Stimulated activated naive B cell treated with anti-CD40 and anti-IgM and Interleukin-4, amounts not matched to agents 10 μg/mL and 1 μg/mL and 100 μg/mL, for 72 hours (primary cell): ENCODE data around the gene ARRB1.

Experiments
- ATAC-seq, 2 donors: fragments of 150-1000 bp; cut with Tn5 transposase; replicated peaks; 2 replicates each; pipeline ENCODE4 v1.10.0; 2021; ENCODE audit warnings: moderate library complexity in 1 of 2
- DNase-seq: peaks from one replicate; pipeline ENCODE4 v3.0.0; 2021
- H3K27ac Mint-ChIP-seq: one replicate; pipeline ENCODE4 v1.8.0; 2022; ENCODE audit warnings: mild to moderate bottlenecking, mixed read lengths
- H3K27me3 Mint-ChIP-seq, 2 donors: one replicate each; pipeline ENCODE4 v1.8.0; 2022; ENCODE audit warnings: mixed read lengths in 2 of 2
- H3K36me3 Mint-ChIP-seq, 2 donors: one replicate each; pipeline ENCODE4 v1.8.0; 2022; ENCODE audit warnings: mixed read lengths in 2 of 2, mild to moderate bottlenecking in 1 of 2
- H3K4me1 Mint-ChIP-seq, 2 donors: one replicate each; pipeline ENCODE4 v1.8.0; 2022; ENCODE audit warnings: mixed read lengths in 2 of 2, mild to moderate bottlenecking in 1 of 2
- H3K4me3 Mint-ChIP-seq, 2 donors: one replicate each; pipeline ENCODE4 v1.8.0; 2022; ENCODE audit warnings: mild to moderate bottlenecking in 2 of 2, mixed read lengths in 2 of 2, moderate library complexity in 1 of 2
- H3K9me3 Mint-ChIP-seq, 2 donors: one replicate each; pipeline ENCODE4 v1.8.0; 2022; ENCODE audit warnings: mixed read lengths in 2 of 2, mild to moderate bottlenecking in 1 of 2

ARRB1 gene

DNA sequence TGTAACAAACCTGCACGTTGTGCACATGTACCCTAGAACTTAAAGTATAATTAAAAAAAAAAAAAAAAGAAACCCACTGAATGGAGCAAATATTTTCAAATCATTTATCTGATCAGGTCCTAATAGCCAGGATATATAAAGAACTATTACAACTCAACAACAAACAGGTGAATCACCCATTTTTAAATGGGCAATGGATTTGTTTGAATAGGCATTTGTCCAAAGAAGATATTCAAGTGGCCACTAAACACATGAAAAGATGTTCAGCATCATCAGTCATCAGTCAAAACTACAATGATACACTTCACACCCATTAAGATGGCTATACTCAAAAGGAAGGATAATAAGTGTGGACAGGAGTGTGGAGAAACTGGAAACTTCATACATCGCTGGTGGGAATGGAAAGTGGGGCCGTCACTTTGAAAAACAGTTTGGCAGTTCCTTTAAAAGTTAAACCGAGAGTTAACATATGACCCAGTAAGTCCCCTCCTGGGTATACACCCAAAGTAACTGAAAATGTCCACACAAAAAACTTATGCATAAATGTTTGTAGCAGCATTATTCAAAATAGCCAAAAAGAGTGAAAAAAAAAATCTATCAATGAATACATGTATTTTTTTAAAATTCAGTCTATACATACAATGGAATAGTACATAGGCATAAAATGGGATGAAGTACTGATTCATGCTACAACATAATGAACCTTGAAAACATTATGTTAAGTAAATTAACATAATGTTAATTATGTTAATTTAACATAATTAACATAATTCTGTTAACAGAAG lies 53.1 kb downstream of the ARRB1 start:
- Mint-ChIP-seq H3K4me3 (no peak overlapping the region), H3K36me3 (peaks cover 0 to 2% of the 10 kb centered on the region in 2 donors), H3K9me3 (peaks cover 0 to 4% of the 10 kb centered on the region in 2 donors), H3K4me1 (no peaks in the 10 kb centered on the region), H3K27ac (no peak overlapping the region), H3K27me3 (no peaks in the 10 kb centered on the region)
- ATAC-seq (no peak), DNase-seq (no peak)

GRCh38 chr11:75293903-75294302 lies 57.6 kb downstream of the ARRB1 start:
- Mint-ChIP-seq H3K36me3 (peaks cover 0 to 2% of the 10 kb centered on the region in 2 donors), H3K4me1 (no peaks in the 10 kb centered on the region), H3K4me3 (no peak overlapping the region), H3K9me3 (peaks cover 0 to 4% of the 10 kb centered on the region in 2 donors), H3K27me3 (peaks cover 0 to 6% of the 10 kb centered on the region in 2 donors), H3K27ac (no peak overlapping the region)
- no peak for ATAC-seq
- no peak for DNase-seq

DNA sequence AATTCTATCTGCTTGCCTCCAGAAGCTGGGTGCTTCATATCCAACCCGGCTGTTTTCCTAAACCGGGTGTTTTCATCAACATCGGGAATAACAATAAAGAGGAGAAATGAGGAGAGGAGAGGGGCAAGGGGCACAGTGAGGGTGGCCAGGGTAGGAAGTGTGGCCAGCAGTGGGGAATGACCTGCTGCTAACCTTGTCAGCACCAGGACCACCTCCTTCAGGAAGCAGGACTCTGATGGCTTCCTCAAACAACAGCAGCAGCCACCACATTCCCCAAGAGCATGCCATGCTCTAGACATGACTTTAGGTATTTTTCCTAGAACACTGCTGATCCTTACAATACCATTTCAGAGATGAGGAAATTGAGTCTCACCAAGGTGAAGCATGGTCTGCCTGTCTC lies 58.5 kb downstream of the ARRB1 start:
- DNase-seq (no peak), ATAC-seq (no peak)
- Mint-ChIP-seq H3K9me3 (peaks cover 0 to 4% of the 10 kb centered on the region in 2 donors), H3K4me3 (no peak overlapping the region), H3K27me3 (peaks cover 0 to 6% of the 10 kb centered on the region in 2 donors), H3K27ac (no peak overlapping the region), H3K4me1 (no peaks in the 10 kb centered on the region), H3K36me3 (peaks cover 0 to 2% of the 10 kb centered on the region in 2 donors)

DNA sequence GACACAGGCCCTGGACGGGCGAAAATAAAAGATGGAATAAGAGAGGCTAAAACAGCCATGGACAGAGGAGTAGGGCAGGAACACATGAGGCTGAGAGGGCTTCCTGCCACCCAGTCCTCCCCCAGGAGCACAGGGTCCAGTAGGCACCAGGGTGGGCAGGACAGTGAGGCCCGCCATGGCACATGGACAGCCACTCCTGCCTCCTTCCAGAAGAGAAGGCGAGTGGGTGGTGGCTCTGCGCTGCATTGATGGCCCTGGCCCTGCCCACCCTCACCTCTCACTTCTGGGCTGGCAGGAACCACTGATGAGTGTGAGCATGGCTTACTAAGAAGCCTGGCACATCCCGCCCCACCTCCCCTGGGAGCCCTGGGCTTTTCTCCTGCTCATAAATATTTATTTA lies 59.7 kb downstream of the ARRB1 start:
- DNase-seq (no peak), ATAC-seq (no peak)
- H3K36me3 Mint-ChIP-seq: peaks cover 0 to 2% of the 10 kb centered on the region in 2 donors
- H3K4me1 Mint-ChIP-seq: no peaks in the 10 kb centered on the region
- H3K27me3 Mint-ChIP-seq: peaks cover 0 to 6% of the 10 kb centered on the region in 2 donors
- H3K4me3 Mint-ChIP-seq: no peak overlapping the region
- no peak overlapping the region for H3K27ac Mint-ChIP-seq
- H3K9me3 Mint-ChIP-seq: peaks cover 0 to 4% of the 10 kb centered on the region in 2 donors

DNA sequence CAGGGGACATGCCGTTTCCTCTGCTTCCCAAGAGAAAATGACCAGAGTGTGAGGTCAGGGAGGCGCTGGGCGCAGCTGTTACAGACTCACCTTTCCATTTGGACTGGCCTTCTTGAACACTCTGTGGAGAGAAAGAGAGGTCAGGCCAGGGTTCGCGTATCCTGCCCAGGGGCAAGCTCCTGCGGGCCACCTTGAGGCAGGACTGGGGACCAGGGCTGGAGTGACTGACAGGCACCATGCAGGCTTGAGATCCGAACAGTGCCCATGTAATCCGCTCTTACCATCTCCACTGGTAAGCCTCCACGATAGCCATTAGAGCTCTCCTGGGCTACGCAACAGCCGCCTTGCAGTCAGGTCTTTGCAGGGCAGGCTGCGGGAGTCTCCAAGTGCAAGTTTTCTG lies 61.5 kb downstream of the ARRB1 start:
- no peaks in the 10 kb centered on the region for H3K9me3 Mint-ChIP-seq
- H3K4me1 Mint-ChIP-seq: no peaks in the 10 kb centered on the region
- DNase-seq: no peak
- peaks cover 0 to 6% of the 10 kb centered on the region in 2 donors for H3K27me3 Mint-ChIP-seq
- no peak overlapping the region for H3K4me3 Mint-ChIP-seq
- no peak overlapping the region for H3K27ac Mint-ChIP-seq
- no peak for ATAC-seq
- no peaks in the 10 kb centered on the region for H3K36me3 Mint-ChIP-seq

DNA sequence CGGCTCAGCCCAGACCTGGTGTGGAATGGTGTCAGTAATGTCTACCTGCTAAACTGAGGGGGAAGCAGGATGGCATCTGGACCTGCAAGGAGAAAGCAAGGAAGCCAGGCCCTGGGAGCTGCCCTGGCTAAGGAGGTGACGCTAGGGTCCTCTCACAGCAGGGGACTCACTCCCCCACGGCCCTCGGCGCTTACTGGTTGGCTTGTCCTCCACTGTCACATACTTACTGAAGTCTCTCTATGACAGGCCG lies 62.0 kb downstream of the ARRB1 start:
- Mint-ChIP-seq H3K36me3 (no peaks in the 10 kb centered on the region), H3K4me3 (no peak overlapping the region), H3K9me3 (no peaks in the 10 kb centered on the region), H3K27ac (no peak overlapping the region), H3K4me1 (no peaks in the 10 kb centered on the region), H3K27me3 (peaks cover 0 to 6% of the 10 kb centered on the region in 2 donors)
- DNase-seq (no peak), ATAC-seq (no peak)

DNA sequence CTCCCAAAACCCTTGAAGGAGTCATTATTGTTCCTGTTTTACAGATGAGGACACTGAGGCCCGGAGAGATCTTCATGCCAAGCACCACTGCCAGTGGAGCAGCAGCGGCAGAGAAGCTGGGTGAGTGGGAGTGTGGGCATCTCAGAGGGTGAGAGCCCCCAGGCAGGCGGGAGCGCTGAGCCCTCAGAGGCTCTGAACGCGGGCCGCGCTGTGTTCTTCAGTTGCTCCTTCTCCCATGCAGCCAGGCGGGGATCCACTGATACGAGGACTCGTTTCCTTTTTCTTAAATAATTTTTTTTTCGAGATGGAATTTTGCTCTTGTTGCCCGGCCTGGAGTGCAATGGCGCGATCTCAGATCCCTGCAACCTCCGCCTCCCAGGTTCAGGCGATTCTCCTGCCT lies 63.9 kb downstream of the ARRB1 start:
- DNase-seq (no peak), ATAC-seq (no peak)
- no peaks in the 10 kb centered on the region for H3K36me3 Mint-ChIP-seq
- peaks cover 0 to 6% of the 10 kb centered on the region in 2 donors for H3K27me3 Mint-ChIP-seq
- no peaks in the 10 kb centered on the region for H3K4me1 Mint-ChIP-seq
- no peaks in the 10 kb centered on the region for H3K9me3 Mint-ChIP-seq
- no peak overlapping the region for H3K4me3 Mint-ChIP-seq
- no peak overlapping the region for H3K27ac Mint-ChIP-seq

DNA sequence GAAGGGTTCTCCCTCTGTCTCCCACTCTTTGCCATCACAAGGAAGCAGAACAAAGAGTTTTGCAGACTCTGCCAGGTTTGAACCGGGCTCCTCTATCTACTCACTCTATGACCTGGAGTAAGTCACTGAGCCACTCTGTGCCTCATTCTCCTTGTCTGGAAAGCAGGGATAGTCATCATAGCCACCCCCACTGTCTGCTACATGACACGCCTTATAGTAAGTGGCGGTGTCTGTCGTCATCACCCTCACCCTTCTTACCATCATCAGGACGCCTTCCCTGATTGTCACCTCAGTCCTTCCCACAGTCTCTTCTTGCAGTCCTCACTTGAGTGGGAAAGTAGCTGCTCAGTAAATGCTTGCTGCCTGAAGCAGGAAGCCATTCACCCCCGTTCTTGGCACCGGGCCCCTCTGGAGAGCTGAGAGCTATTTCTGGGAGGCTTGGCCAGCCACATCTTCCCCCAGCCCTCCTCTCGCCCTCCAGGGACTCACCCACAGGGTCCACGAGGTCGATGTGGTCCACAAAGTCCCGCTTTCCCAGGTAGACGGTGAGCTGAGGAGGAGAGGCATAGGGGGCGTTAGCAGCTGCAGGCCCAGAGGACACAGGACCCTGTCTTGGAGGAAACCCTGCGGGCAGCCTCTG lies 64.5 kb downstream of the ARRB1 start:
- Mint-ChIP-seq H3K4me3 (no peak overlapping the region), H3K4me1 (no peaks in the 10 kb centered on the region), H3K36me3 (no peaks in the 10 kb centered on the region), H3K27ac (no peak overlapping the region), H3K9me3 (no peaks in the 10 kb centered on the region), H3K27me3 (peaks cover 0 to 6% of the 10 kb centered on the region in 2 donors)
- ATAC-seq: no peak
- no peak for DNase-seq

- no peak for DNase-seq
- Mint-ChIP-seq H3K4me1 (no peaks in the 10 kb centered on the region), H3K27me3 (no peaks in the 10 kb centered on the region), H3K9me3 (no peaks in the 10 kb centered on the region), H3K36me3 (no peaks in the 10 kb centered on the region), H3K4me3 (no peak overlapping the region), H3K27ac (no peak overlapping the region)
- no peak for ATAC-seq
Measured at GRCh38 chr11:75285776-75286360, 65.6 kb downstream of the ARRB1 start.

DNA sequence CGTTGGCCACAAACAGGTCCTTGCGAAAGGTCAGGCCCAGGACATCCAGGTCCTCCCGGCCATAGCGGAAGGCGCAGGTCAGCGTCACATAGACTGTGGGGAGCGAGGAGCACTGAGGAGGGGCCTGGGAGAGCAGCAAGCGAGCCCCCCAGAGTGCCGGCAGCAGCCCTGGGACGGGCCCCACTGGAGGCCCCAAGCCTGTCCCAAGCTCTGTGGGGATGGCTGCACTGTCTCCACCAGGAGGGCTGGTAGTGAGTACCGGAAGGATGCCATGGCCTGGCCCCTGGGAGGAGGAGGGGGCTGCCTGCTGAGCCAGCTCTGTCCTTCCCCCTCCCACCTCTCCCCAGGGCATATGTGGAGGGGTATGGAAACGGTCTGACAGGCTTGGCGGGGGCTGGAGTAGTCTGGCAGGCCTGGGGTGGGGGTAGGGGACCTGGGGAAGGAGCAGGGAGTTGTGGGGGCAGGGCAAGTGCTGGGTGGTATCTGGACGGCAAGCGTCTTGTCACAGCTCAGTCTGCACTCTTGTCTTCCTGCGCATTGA lies 68.0 kb downstream of the ARRB1 start:
- H3K27me3 Mint-ChIP-seq: no peaks in the 10 kb centered on the region
- no peaks in the 10 kb centered on the region for H3K9me3 Mint-ChIP-seq
- peaks cover 2 to 10% of the 10 kb centered on the region in 2 donors for H3K4me1 Mint-ChIP-seq
- DNase-seq: no peak
- ATAC-seq: no peak
- H3K36me3 Mint-ChIP-seq: no peaks in the 10 kb centered on the region
- H3K27ac Mint-ChIP-seq: no peak overlapping the region
- H3K4me3 Mint-ChIP-seq: no peak overlapping the region

DNA sequence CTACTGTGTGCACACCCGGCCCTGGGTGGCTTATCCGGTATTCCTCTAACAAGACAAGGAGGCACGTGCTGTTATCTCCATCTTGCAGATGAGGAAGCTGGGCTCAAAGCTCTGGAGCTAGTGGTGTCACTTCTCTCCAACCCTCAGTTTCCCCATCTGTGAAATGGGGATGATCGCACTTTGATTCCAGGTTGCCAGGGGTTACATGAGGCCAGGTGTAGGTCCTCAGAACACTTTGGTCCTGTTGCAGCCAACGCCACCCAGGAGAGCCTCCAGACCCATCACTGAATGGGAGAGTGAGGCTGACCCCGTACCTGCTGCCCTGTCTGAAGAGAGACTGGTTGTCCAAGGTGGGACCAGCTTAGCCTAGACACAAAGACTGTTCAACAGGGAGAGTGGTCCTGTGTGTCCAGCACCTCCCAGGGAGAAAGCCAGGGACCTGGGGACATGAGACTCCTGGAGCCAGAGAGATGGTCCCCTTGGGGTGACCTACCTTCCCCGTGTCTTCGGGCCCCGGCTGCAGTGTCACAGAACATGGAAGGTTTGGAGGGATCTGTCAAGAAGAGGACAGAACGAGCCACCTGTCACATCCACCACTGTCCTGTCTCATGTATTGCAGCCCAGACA lies 69.9 kb downstream of the ARRB1 start:
- ATAC-seq (no peak), DNase-seq (no peak)
- Mint-ChIP-seq H3K4me3 (no peak overlapping the region), H3K4me1 (peaks cover 3 to 13% of the 10 kb centered on the region in 2 donors), H3K36me3 (no peaks in the 10 kb centered on the region), H3K9me3 (no peaks in the 10 kb centered on the region), H3K27me3 (no peaks in the 10 kb centered on the region), H3K27ac (no peak overlapping the region)

DNA sequence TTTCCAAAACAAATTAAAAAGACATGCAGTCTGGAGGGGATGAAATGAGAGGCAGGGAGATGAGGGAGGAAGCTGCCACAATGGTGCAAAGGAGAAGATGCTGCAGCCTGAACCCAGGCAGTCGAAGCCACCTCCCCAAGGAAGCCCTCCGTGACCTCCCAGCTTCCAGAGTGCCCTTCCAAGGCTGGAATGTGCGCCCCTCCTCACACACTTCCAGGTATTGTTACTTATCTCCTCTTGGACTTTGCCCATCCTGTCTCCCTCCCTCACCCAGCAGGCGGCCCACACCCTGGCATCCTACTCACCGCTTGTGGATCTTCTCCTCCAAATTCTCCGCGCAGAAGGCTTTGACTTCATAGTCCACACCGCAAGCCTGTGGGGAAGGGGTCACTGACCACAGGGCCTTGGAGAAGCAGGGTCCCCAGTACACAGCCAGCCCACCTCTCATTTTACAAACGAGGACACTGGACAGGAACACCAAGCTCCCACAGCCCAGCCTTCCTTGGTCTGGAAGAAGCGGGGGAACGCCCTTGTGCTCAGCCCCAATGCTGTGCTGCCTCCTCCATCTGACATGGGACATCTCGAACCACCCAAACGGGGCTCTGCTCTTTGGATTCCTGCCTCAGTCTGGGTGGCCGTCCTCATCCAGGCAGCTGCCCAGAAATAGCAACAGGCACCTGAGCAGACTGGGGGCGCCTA lies 70.5 kb downstream of the ARRB1 start:
- no peaks in the 10 kb centered on the region for H3K9me3 Mint-ChIP-seq
- no peak for DNase-seq
- peaks cover 8 to 19% of the 10 kb centered on the region in 2 donors for H3K4me1 Mint-ChIP-seq
- H3K4me3 Mint-ChIP-seq: no peak overlapping the region
- ATAC-seq: no peak
- no peaks in the 10 kb centered on the region for H3K36me3 Mint-ChIP-seq
- H3K27me3 Mint-ChIP-seq: no peaks in the 10 kb centered on the region
- H3K27ac Mint-ChIP-seq: no peak overlapping the region

- Mint-ChIP-seq H3K4me1 (peaks cover 13 to 26% of the 10 kb centered on the region in 2 donors), H3K9me3 (no peaks in the 10 kb centered on the region), H3K4me3 (no peak overlapping the region), H3K36me3 (no peaks in the 10 kb centered on the region), H3K27me3 (no peaks in the 10 kb centered on the region), H3K27ac (peak overlapping the region; percentile 57)
- peak; percentile 47 for DNase-seq
- peak; percentile 73 to 81 for ATAC-seq
Measured at GRCh38 chr11:75280227-75280701, 71.2 kb downstream of the ARRB1 start.

DNA sequence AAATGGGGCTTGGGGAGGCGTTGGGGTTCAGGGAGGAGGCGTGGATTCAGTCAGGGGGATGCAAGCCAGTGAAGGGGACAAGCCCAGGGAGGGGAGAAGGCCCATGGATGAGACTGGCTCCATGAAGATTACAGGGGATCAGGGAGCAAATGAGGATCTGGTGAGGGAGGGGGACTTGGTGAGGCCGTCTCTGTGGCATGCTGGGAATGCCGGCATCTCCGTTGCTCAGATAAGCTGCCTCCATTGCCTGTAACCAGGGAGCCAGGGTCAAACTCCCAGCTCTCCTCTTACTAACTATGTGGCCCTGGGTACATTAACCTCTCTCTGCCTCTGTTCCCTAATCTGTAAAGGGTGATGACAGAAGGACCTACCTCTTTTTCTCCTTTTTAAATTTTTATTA lies 72.2 kb downstream of the ARRB1 start:
- Mint-ChIP-seq H3K36me3 (no peaks in the 10 kb centered on the region), H3K4me3 (no peak overlapping the region), H3K27ac (no peak overlapping the region), H3K4me1 (peaks cover 13 to 28% of the 10 kb centered on the region in 2 donors), H3K27me3 (no peaks in the 10 kb centered on the region), H3K9me3 (no peaks in the 10 kb centered on the region)
- no peak for ATAC-seq
- no peak for DNase-seq
